Frontal cortex (tissue), 4 donors: ENCODE measurements around the gene TNRC18. TPM values are rescaled to one million over a fixed set of nuclear protein-coding genes. Genes with fewer than 3 reads are reported as not detected.
"Not testable (repeated sequence)": the region's sequence is repeated elsewhere in the genome, so short reads cannot be mapped to it uniquely, and the experiment has no call there.

Experiments used
- DNase-seq, 2 donors: peaks; one replicate each; pipeline ENCODE4 v3.0.0; 2012; ENCODE audit warnings: low spot score in 2 of 2
- FAIRE-seq: peaks from 2 replicates; lab custom pipeline; 2012; peaks lifted over from hg19 to GRCh38; lab: Jason Lieb, UNC
- total RNA-seq: library from RNA; depleted of rRNA; stranded (reverse); fragments of >200 nt; gene quantifications from one replicate; pipeline ENCODE4 v1.2.3, GENCODE V29; 2014
- donor health status: control.
- donor health status: control.
- donor health status: control.

The TNRC18 gene
- total RNA-seq, 1 donor from 2014 or later = 40.8 TPM

GRCh38 chr7:5284304-5285281, 139.0 kb downstream of the TNRC18 start:
- peak in 1 of 2 donors; percentile 61 for DNase-seq
- FAIRE-seq = no peak

- no peak for FAIRE-seq
- DNase-seq = no peak
Measured at GRCh38 chr7:5283421-5284303, 140.0 kb downstream of the TNRC18 start.

DNA sequence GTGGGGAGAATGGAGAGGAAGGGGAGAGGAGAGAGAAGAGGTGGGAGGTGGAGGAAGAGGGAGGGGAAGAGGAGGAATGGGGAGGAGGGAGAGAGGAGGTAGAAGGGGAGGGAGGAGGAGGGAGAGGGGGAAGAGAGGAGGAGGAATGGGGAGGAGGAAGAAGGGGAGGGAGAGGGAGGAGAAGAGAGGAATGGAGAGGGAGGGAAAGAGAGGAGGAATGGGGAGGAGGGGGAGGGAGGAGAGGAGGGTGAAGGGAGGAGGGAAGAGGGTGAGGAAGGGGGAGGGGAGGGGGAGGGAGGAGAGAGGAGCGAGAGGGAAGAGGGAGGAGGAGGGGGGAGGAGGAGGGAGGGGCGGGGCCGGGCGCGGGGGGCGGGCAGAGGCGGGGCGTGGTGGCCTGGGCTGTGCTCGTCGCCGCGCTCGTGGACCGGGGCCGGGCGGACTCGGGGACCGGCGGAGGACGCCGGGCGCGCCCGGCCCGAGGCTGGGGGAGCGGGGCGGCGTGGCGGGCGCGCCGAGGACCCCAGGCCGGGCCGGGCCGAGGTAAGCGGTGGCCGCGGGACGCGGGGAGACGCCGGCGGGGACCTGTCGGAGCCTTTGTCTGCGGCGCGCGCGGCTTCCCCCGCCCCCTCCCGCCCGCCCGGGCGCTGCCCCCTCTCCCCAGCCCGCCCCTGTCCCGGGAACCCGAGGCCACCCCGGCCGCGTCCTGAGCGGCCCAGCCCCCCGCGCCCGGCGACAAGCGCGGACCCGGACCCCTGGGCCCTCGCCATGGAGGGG, 140.9 kb downstream of the TNRC18 start, which contains the start of gene SLC29A4:
TSS of gene SLC29A4 (plus strand) at position 401 of the 774 bp plus-strand sequence. CDS start 4,874 bp downstream, outside the sequence.
- FAIRE-seq = no peak
- peak; percentile 61 to 69 for DNase-seq

- not testable (repeated sequence) for FAIRE-seq, DNase-seq
Measured at GRCh38 chr7:5281598-5282500, 141.8 kb downstream of the TNRC18 start.

GRCh38 chr7:5279734-5280133, 143.9 kb downstream of the TNRC18 start:
- FAIRE-seq = no peak
- DNase-seq = no peak

DNA sequence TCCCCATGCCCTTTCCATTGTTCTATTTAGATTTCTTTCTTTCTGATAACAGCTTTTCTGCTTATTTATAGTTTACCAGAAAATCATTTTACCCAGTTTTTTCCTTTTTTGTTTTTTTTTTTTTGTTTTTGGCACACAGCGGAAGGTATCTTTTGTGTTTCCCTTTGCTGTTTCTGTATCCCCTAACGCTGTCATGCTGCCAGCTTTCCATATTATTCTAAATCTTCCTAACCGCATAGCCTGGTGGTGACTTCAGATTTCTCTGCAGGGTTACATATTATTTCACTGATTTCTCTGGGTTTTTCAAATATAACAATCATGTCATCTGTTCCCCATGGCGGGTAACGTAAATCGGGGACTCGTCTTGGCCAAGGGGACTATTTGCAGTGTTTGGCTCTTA, 144.9 kb downstream of the TNRC18 start:
- DNase-seq = no peak
- no peak for FAIRE-seq

DNA sequence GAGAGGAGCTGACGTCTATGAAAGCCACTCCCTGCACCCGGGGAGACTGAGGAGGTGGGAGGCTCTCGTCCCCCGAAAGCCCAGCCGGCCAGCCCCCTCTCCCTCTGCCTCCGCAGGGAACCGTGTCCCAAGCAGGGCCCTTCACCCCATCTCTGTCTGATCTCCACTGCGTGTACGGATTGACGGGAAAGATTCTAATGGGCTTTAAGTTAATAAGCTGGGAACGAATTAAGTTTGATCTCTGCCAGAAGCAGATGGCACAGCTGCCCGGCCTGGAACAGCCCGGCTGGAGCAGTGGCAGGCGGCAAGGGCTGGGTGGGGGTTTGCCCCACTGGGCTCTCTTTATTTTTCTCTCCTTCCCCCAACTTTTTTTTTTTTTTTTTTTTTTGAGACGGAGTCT, 147.0 kb downstream of the TNRC18 start:
- DNase-seq (no peak), FAIRE-seq (no peak)

- FAIRE-seq, DNase-seq: not testable (repeated sequence)
Measured at GRCh38 chr7:5276123-5276522, 147.5 kb downstream of the TNRC18 start.

- FAIRE-seq, DNase-seq: not testable (repeated sequence)
Measured at GRCh38 chr7:5275510-5275909, 148.1 kb downstream of the TNRC18 start.

DNA sequence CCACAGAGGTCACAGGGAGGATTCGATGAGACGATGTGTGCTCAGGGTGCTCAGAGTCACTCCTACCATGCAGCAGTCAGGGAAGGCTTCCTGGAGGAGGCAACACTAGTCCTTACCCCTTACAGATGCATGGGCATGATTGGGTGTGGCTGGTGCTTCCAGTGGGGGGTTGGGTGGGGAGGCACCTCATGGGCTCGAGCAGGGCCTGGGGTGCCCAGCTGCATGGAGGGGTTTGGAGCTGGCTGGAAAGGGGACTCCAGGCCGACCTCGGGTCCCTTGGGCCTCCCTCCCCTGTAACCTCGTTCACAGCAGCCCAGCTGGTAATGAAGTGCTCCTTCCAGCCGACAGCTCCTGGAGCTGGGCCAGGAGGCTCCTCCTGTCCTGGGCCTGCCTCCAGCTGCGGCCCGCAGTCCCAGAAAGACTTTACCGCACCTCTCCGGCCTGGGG, 148.6 kb downstream of the TNRC18 start:
- not testable (repeated sequence) for DNase-seq, FAIRE-seq

DNA sequence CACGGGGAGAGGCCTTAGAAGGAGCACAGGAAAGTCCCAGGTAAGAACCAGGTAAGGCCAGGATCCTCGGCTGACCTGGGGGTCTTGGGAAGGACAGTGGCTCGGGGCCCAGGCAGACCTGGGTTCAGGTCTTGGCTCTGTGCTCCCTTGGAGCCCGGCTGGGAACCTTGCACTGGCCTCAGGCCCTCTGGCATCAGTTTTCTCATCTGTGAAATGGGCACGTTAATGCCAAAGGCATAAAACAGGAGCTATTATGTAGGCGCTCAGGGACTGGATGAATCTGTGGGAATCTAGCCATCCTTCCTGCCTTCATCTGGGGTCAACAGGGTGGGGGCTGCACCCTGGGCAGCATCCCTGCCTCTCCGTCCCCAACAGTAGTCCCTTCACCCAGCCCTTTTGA, 149.2 kb downstream of the TNRC18 start:
- FAIRE-seq = no peak
- DNase-seq = no peak

- not testable (repeated sequence) for FAIRE-seq, DNase-seq
Measured at GRCh38 chr7:5273831-5274405, 149.7 kb downstream of the TNRC18 start.

GRCh38 chr7:5270788-5271187, 152.8 kb downstream of the TNRC18 start:
- FAIRE-seq = no peak
- no peak for DNase-seq

GRCh38 chr7:5269992-5270657, 153.5 kb downstream of the TNRC18 start:
- FAIRE-seq, DNase-seq: not testable (repeated sequence)

- not testable (repeated sequence) for FAIRE-seq, DNase-seq
Measured at GRCh38 chr7:5267829-5268228, 155.8 kb downstream of the TNRC18 start.

GRCh38 chr7:5266191-5267028, 157.2 kb downstream of the TNRC18 start:
- FAIRE-seq (no peak), DNase-seq (no peak)
